ENCODE results near the gene UFSP1.

UFSP1 gene

GRCh38 chr7:100895956-100896731, 6.6 kb upstream of the UFSP1 start:
- no peak for DNase-seq (ENCODE audit: low read depth in 1 of 2, low spot score in 1 of 2)

- no peak for DNase-seq (ENCODE audit: low read depth in 1 of 2, low spot score in 1 of 2)
These were observed 6.1 kb upstream of the UFSP1 start, which contains the start of gene ACHE for GRCh38 chr7:100895701-100895955. Gene ACHE, minus strand, starts transcription at chr7:100895888. Its CDS starts 1,656 bp downstream, at chr7:100894232.

GRCh38 chr7:100894860-100895700, 5.6 kb upstream of the UFSP1 start:
- DNase-seq (ENCODE audit: low read depth in 1 of 2, low spot score in 1 of 2), result no peak

GRCh38 chr7:100893910-100894721, 4.6 kb upstream of the UFSP1 start:
- DNase-seq (ENCODE audit: low read depth in 1 of 2, low spot score in 1 of 2), result no peak

- no peak for DNase-seq (ENCODE audit: low read depth in 1 of 2, low spot score in 1 of 2)
These were observed 3.9 kb upstream of the UFSP1 start for GRCh38 chr7:100893318-100893895.

GRCh38 chr7:100892364-100893317, 3.1 kb upstream of the UFSP1 start:
- no peak for DNase-seq (ENCODE audit: low read depth in 1 of 2, low spot score in 1 of 2)

- DNase-seq (ENCODE audit: low read depth in 1 of 2, low spot score in 1 of 2), result no peak
These were observed 2.2 kb upstream of the UFSP1 start for GRCh38 chr7:100891568-100892247.

GRCh38 chr7:100890653-100891567, 1.4 kb upstream of the UFSP1 start:
- no peak for DNase-seq (ENCODE audit: low read depth in 1 of 2, low spot score in 1 of 2)

GRCh38 chr7:100888291-100888987, 1.1 kb downstream of the UFSP1 start:
- no peak for DNase-seq (ENCODE audit: low read depth in 1 of 2, low spot score in 1 of 2)

- DNase-seq (ENCODE audit: low read depth in 1 of 2, low spot score in 1 of 2), result no peak
These were observed 1.8 kb downstream of the UFSP1 start for GRCh38 chr7:100887516-100888290.

GRCh38 chr7:100886936-100887515, 2.5 kb downstream of the UFSP1 start:
- DNase-seq (ENCODE audit: low read depth in 1 of 2, low spot score in 1 of 2), result no peak

GRCh38 chr7:100886142-100886935, 3.2 kb downstream of the UFSP1 start:
- no peak for DNase-seq (ENCODE audit: low read depth in 1 of 2, low spot score in 1 of 2)

GRCh38 chr7:100885440-100886141, 3.9 kb downstream of the UFSP1 start:
- DNase-seq (ENCODE audit: low read depth in 1 of 2, low spot score in 1 of 2), result no peak

GRCh38 chr7:100884736-100885439, 4.6 kb downstream of the UFSP1 start:
- no peak for DNase-seq (ENCODE audit: low read depth in 1 of 2, low spot score in 1 of 2)

All from activated T-helper 1 cell treated with anti-CD3 and anti-CD28 coated beads, Interleukin-2, amount 50 U/mL, for 16 hours (primary cell).